ENCODE results near the gene RAB11FIP4.

RAB11FIP4 gene

DNA sequence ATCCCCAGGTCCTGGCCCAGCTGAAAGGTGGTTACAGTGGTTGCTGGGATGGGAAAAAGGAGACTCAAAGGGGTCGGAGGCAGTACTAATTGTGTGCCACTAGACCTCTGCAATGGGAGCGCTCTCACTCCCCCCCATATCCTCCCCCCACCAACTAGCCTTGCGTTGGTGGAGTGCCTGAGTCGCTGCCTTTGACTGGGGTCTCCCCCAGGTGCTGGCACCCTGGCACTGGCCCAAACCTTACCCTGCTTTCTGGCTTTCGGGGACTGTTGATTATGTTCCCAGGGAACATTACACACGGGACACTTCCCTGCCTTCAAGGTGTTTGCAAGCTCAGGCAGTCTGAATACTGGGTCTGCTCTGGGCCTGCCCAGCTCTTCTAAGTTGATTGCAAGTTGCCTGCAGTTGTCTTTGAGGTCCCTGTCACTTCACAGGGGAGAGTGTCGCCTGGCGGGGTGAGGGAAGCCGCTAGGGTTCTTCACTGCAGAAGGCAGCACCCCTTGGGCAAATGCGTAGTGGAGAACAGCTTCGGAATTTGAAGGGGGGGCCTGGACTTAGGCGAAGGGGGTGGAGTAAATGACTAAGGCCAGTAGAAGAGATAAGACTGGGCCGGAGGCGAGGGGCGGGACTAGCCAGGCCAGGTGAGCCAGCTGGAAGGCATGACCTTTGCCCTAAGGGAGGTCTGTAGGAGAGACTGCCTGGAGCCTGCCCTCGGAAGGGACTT is 98.0 kb downstream of the RAB11FIP4 start:
- no peak for DNase-seq

DNA sequence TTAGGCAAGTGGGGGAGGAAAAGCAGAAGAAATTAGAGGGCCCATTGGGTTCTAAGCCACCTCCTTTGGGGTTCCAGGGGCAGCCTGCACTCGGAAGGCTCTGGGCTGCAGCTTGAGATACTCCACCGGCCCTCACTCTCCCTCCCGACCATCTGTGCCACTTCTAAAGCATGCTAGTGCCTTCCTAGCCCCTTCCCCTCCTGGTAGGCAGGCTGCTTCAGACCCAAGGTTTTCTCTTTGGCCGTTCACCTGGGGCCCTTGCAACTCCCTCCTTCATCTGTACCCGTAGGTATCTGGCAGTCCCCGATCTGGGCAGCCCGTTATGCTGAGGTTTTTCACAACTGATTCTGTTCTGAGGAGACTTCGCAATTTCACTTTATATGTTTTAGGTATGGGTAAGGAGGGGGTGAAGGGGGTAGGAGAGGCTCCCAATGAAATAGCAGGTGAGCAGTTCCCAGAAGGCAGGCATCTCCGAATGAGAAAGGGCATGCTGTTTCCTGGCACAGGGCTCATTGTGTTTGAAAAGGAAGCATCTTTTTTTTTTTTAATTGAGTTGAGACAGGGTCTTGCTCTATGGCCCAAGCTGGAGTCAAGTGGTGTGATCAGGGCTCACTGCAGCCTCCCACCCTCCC is 98.7 kb downstream of the RAB11FIP4 start:
- no peak for DNase-seq

DNA sequence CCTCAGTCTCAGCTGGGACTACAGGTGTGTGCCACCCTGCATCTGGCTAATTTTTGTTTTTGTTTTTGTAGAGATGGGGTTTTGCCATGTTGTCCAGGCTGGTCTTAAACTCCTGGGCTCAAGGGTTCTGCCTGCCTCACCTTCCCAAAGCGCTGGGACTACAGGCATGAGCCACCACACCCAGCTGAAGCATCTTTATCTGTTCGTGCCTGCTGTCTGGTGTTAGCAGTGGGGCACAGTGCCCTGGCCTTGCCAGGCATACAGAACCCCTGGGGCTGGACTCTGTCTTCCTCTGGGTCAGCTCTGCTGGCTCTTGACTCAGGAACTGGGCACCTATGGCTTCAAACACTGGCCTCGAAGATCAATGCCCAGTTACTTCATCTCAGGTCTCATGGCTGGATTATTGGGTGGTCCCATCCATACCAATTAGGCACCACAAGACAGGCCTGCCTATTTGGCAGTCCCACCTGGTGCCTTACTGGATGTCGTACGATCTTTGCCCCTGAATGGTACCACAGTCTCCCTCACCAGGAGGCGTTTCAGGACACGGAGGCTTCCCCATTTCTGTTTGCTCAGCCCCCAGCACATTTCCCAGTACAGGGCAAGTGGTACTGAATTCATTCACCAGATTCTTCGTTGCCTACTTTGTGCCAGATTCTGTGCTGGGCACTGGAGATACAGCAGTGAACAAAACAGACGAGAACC is 99.3 kb downstream of the RAB11FIP4 start:
- no peak for DNase-seq

DNA sequence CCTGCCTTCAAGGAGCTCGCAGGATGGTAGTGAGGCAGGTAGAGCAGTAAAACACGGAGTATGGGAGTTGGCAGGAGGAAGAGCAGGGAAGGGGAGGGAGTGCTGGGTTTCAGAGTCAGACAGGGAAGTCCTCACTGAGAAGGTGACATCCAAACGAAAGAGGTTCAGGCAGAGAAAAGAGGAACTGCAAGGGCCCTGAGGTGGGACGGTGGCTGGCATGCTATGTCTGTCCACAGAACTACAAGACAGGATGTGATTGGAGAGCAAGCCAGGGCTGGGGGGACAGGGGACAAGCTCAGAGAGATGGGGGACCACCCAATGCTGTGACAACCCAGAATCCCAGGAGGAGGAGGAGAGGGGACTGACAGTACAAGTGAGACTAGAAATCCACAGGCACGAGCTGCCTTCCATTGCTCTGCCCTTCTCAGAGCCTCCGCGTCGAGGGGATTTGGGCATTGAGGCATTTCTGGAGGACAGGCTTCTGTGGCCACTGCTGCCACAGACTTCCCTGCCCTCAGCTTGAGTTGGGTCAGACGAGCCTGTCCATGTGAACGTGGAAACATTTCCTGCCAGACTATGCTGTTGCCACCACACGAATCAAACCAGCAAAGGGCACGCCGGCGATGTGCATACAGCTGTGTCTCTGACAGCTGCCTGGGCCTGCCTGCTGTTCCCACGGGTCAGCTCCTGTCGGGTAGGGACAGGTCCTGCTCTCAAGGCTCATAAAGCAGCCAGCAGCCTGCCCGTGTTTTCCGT is 100.1 kb downstream of the RAB11FIP4 start:
- no peak for DNase-seq

DNA sequence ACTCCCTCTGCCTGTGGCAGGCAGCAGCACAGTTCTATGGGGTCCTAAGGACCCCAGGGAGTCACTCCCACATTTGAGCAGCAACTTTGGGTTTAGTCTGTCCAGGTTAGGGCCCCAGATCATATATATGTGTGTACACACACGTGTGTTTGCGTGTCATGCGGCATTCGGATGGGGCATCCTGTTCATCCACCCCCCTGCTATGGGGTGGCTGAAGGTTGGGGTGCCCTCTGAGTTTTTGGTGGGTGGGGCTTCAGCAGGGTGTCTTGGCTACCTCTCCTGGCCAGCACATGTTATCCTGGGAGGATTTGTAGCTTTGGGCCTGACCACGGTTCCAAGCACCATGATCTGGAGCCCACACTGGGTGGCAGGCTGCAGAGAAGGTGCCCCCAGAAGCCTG is 100.7 kb downstream of the RAB11FIP4 start:
- no peak for DNase-seq

DNA sequence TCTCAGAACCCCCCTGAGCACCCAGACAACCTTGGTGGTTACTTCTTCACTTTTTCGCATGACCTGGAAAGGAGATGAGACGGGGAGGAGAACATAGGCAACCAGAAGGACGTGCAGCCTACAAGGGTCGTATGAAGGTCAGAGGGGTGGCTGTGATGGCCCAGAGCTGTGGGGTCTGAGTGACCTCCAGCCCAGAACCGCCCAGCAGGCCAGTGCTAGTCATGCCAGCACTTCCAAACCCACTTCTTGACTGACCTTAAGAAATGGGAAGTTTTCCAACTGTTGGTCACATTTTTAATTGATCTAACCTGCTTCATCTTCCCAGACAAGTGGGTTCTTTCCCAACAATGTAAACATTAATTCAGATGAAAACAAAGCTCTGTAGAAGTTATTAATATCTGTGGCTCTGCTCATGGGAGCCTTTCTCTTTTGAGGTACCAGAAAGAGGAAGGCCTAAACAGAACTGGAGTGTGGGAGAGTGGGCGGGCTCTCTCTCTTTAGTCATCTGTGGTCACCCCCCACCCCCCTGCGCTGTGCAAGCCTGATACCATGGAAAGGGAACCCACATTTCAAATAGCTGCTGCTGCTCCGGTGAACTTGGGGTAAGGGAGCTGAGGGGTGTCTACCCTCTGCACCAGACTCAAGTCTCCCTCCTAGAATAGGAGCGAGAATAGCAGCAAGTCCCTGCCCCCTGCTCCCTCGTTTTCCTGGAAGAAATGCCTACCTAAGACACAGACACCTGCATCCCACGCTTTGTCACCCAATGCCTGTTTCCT is 101.6 kb downstream of the RAB11FIP4 start:
- no peak for DNase-seq

DNA sequence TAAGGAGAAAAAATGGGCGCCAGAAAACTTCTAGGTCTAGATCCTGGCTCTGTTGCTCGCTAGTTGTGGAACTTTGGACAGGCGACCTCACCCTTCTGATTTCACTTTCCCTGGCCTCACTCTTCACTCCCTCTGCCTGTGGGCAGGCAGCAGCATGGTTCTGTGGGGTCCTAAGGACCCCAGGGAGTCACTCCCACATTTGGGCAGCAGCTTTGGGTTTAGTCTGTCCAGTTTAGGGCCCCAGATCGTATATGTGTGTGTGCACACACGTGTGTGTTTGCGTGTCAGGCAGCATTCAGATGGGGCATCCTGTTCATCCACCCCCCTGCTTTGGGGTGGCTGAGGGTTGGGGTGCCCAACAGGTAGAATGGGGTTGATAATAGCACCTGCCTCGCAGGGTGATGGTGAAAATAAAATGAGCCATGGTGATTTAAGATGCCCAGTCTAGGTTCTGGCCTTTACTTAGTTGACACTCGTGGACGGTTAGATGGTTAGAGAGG is 102.2 kb downstream of the RAB11FIP4 start:
- DNase-seq = no peak

DNA sequence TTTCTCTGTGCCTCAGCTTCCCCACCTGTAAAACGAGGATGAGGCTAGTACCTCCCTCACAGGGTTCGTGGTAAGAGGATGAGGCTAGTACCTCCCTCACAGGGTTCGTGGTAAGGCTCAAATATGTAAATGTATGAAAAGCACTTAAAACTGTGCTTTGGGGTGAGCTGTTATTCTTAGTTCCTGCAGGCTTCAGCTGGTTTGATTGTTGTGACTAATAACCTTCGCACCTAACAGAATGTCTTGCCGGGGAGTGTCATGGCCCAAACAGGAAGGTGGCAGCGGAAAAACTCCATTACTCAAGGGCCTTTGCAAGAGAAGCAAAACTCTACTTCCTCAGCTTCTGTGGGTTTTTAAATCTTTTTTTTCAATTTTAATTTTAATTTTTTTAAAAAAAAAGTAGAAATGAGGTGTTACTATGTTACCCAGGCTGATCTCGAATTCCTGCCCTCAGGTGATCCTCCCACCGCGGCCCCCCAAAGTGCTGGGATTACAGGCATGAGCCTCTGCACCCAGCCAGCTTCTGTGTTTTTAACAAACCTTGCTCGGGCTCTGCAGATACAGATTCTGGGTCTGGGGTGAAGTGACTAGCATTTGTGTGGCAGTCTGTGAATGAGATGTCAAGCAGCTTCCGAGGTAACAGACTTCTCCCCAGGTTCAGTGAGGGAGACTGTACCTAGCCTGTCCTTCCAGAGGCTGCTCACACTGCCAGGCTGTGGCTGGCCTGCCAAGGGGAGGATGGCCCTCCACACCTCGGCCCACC is 103.0 kb downstream of the RAB11FIP4 start:
- DNase-seq = no peak

DNA sequence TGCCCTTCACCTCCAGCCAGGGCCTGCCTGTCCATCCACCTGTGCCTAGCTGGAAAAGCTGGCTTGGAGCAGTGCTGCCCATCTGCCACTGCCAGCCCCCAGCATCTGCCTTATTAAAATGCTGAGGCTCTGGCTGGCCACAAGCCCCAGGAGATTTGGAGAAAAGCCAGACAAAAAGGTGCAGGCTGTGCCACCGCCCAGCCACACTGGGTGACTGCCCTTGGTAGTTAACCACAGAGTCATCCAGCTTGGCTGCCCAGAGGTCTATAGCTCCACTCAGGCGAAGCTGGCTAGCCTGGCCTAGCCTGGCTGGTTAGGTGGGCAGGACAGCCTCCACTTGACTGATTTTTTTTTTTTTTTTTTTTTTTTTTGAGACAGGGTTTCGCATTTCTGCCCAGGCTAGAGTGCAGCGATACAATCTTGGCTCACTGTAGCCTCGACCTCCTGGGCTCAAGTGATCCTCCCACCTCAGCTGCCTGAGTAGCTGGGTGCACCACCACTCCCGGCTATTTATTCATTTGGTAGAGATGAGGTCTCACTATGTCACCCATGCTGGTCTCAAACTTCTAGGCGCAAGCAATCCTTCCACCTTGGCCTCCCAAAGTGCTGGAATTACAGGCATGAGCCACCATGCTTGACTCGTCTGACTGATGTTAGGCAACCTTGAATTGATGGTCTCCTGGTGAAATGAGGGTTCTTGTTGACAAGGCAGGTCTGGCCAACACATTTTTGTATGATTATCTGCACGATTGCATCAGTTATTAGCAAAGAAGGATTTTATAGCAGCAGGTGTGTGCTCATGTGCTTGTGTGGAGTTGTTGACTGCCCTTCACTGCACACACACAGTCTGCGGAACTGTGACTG is 103.8 kb downstream of the RAB11FIP4 start:
- no peak for DNase-seq

DNA sequence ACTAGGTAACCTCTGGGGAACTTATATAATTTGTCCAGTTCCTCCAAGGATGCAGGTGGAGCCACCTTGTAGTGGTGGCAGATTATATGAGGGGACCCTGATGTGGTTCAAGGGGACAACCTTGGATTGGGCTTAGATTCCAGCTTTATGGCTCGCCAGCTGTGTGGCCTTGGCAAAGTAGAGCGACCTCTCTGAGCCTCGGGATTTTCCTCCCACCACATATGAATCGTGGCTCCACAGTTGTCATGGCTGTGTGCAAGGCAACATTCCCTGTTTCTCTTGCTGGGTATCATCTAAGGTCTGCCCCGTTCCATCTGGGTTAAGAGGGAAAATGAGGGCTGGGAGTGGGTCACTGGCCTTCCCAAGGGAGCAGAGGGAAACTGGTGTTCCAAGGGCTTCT is 104.6 kb downstream of the RAB11FIP4 start:
- DNase-seq = no peak

DNA sequence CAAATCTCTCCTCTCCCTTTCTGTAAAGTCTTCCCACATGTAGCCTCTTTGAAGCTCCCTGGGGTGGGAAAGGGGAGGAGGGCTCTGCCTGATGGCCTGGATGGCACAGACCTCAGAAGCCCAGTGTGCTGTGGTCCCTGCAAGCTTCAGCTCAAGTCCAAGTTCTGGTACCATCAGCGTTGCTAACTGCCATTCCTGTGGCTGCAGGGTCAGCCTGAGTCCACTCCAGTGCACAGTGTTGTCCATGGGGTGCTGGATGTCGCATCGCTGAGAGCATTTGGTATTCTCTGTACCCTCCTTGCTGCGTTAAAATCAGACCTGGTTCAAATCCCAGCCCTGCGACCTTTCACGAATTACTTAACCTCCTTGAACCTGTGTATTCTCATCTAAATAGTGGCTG is 105.1 kb downstream of the RAB11FIP4 start:
- DNase-seq = no peak

DNA sequence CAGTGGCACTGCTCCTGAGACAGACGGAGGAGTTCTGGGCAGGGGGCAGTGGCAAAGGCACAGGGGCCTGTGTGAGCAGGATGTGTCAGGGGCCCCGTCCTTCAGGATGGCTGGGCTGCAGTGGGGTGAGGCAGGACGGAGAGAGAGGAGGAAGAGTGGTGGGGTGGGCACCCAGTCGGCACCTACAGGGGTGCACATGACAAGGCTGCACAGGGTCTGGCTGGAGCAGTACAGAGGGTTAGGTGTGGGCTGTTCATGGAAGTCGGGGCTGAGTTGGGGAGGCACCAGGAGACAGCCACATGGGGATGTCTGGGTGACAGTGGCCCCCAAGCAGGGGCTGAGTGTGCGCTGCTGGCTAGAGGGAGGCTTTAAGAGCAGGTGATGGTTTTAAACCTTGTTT is 106.0 kb downstream of the RAB11FIP4 start:
- no peak for DNase-seq

DNA sequence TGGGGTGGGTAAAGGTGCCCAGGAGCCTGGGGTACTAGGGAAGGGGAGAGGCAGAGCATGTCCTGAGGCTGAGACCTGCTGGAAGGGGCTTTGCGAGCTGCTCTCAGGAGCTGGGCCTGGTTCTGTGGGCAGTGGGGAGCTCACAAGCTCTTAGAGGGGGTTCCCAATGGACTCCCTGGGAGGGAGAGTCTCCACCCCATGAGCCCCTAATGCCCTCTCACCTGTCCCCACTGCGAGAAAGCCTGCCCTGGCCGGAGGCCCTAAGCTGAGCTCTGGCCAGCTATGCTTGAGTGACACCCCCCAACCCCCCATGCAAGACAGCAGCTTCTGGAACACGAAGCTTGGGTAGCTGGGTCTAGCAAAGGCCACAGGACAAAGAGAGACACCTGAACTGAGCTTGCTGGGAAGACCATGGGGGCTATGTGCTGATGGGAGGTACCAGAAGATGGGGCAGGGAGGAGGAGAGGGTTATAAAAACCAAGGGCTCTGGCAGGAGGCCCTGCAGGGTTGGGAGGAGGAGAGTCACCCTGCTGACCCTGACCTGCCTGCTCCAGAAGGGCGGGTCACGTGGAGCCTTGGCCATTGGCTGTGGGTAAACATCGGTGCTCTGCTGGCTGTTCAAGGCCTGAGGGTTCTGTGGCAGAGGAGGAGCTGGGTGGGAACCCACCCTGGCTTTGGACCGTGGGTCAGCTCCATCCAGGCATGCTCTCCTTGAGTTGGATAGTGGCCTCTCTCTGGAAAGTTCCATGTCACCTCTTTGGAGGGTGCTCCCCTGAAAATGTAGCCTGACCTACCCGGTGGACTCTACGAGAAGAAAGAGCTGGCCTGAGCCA is 106.7 kb downstream of the RAB11FIP4 start:
- DNase-seq = no peak

DNA sequence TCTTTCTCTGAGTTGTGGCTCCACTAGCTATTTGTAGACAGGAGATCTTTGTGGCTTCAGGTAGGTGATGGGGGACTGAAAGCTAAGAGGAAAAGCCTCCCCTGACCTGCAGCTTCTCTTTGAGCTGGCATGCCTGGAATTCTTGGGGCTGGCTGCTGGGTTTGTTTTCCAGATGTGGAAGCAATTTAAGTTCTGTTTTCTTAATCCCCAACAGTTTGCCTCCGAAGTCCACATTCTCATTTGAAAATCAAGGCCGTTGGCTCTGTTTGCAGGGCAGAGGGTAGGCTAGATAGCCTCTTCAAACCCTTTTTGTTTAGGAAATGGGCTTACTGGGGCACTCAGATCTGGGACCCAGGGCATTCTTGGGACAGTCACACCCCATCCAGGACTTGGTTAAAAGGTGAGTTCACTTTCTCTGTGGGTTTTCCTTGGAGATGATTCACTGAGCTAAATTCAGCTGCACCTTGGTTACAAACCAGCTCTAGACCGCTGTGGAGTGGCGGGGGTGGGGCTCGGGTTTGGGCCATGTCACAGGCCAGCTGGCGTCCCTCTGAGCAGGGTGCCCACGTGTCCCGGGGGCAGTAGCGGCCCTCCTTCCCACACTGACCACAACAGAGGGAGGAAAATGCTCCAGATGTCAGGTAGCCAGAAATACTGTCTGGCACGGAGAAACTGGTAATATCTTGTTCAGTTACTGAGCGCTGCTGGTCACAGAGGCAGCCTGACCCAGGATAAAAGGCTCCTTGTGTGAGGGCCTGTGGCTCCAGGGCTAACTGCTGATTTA is 108.5 kb downstream of the RAB11FIP4 start:
- no peak for DNase-seq

DNA sequence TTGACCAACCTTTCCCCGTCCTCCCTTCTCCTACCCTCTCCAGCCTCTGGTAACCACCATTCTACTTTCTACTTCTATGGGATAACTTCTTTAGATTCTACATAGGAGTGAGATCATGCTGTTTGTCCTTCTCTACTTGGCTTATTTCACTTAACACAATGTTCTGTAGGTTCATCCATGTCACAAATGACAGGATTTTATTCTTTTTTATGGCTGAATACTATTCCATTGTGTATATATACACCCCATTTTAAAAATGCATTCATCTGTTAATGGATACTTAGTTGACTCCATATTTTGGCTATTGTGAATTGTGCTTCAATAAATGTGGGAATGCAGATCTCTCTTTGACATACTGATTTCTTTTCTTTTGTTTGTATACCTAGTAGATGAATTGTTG is 115.0 kb downstream of the RAB11FIP4 start:
- DNase-seq = no peak

DNA sequence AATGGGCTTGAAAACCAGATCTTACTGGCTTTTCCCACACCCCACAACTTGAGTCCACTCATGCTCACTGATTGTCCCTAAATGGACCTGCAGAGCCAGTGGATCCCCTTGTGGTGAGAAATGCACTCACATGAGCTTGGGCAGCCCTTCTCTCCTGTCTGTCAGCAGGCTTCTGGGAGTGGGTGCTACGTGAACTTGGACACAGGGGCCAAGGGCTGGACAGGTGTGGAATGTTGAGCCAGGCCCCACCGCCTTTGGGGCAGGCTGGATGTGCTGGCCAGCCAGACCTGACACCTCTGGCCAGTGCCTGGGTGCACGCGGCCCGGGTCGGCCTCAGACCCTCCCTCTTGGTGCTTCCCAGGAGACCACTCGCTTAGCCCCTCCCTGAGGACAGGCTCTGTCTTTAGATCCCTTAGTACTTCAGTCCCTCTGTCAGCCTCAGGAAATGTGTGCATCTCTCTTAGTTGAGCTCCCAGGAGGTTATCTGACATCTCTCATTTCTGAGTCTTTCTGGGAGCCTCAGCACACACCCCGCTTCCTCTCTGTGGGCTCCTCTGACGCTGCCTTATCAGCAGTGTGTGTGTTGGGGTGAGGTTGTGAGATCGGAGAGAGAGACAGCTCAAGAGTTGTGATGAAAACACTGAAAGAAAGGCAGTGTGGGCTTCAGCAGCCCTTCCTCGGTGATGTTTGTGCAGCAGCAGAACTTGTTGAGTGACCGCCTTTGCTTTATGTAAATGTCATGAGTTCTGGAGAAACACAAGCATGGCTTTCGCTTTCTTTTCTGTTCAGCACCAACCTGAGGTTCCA is 117.0 kb downstream of the RAB11FIP4 start:
- DNase-seq = no peak

DNA sequence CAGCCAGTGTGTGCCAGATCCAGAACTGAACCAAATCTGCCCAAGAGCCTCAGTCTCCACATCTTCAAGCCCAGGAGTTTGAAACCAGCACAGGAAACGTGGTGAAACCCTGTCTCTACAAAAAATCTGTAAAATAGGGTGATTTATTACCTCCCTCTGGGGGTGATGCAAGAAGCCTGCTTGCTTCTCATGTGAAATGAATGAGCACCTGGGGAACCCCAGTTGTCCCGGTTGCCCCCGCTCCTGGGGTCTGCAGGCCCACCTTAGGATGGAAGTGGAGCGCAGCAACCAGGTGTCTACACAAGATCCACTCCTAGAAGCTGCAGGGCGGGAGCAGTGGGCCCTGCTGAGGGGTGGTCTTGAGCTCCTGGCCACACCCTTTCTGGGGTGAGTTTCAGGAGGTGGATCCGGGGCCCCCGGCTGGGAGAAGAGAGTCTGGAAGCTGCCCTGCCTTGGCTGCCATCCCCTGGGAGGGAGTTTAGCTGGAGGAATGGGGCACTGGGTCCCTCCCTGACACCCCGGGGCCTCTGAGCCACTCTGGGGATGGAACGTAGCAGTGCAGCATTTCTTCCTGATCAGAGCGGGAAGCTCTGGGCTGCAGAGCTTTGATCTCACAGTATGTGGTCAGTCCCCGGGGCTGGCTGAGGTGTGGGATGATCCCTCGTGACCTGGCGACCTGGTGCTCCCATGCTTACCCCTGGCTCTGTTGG is 117.8 kb downstream of the RAB11FIP4 start:
- no peak for DNase-seq
